Measurements from ENCODE around the gene DPP6. TPM values are rescaled to one million over a fixed set of nuclear protein-coding genes. Genes with fewer than 3 reads are reported as not detected.

DPP6 gene
- total and polyA plus RNA-seq, 2 of the 8 experiments (the other 6 are each of a cell fraction or from before 2014, with no cell fraction given): 4.7 to 6.8 TPM

DNA sequence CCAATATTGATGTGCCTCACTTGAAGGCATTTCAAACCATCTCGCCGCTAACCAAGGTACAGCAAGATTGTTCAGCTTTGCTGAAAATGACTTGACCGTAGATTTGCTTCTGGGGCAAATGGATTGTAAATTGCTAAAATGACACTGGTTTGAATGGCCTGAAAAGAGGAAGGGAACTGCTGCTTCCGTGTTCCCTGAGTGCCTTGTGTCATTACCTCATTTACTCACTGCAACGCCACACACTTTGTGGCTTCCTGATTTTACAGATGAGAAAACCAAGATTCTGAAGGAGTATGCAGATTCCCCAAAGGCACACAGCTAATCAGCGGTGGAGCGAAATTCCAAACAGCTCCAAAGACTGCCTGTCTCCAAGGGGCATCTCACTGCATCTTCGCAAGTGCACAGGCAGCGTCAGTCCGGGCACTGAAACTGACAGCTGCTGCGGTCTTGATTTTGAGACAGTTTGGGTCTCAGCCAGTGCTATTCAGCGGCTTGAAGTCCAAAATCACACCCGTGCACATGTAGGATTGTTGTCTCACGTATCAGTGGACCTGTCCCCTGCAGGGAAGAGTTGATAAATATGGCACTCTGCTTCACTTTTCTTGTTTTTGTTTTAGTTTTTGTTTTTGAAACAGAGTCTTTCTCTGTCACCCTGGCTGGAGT lies 290.9 kb downstream of the DPP6 start (continued):
- TF ChIP-seq HDAC2 (IDR thresholded peaks at IDR 0.05; ENCODE audit: borderline replicate concordance in 1 of 2, low read depth in 2 of 2, low read length in 2 of 2) (no peak), TAF1 (IDR thresholded peaks at IDR 0.05; ENCODE audit: low read depth, low read length) (no peak), CBX8 (IDR thresholded peaks at IDR 0.05; ENCODE audit: borderline replicate concordance, low read depth, low read length) (no peak), SIN3A (conservative IDR thresholded peaks at IDR 0.05 in 1 of 2, IDR thresholded peaks at IDR 0.05 in 1 of 2; ENCODE audit: low read depth in 1 of 2, low read length in 2 of 2) (no peak), RNF2 (IDR thresholded peaks at IDR 0.05; ENCODE audit: borderline replicate concordance, low read depth, low read length, missing control alignments, poor library complexity, severe bottlenecking) (no peak)
